SK-N-SH treated with all-trans-retinoic acid at 6 μM for 48 hours (cell line): ENCODE data around the gene BEND7.

Experiments
- ATAC-seq: fragments of 200-7000 bp; cut with Tn5 transposase; 3 replicates; pipeline ENCODE4 v1.9.1; 2020; ENCODE audit warnings: mild to moderate bottlenecking, moderate library complexity
- ARNTL ChIP-seq: fragments of 450-650 bp; formaldehyde crosslinking; IDR thresholded peaks from 2 replicates; pipeline ENCODE4 v1.5.0; 2020; ENCODE audit warnings: low read depth, mild to moderate bottlenecking, moderate library complexity, borderline replicate concordance
- BACH2 ChIP-seq: fragments of 250-450 bp; sonication (Bioruptor Pico); IDR thresholded peaks from 2 replicates; pipeline ENCODE4 v1.9.0; 2021; ENCODE audit warnings: mild to moderate bottlenecking, borderline replicate concordance
- CSRNP3 ChIP-seq: fragments of 250-450 bp; sonication (Bioruptor Pico); IDR thresholded peaks from 2 replicates; pipeline ENCODE4 v1.5.1; 2021; ENCODE audit warnings: mild to moderate bottlenecking, moderate library complexity
- ESRRG ChIP-seq: fragments of 250-450 bp; sonication (Bioruptor Pico); IDR thresholded peaks from 2 replicates; pipeline ENCODE4 v1.6.1; 2021; ENCODE audit warnings: mild to moderate bottlenecking
- GLIS3 ChIP-seq: fragments of 250-450 bp; sonication (Bioruptor Pico); IDR thresholded peaks from 2 replicates; pipeline ENCODE4 v1.5.0; 2020; ENCODE audit warnings: mild to moderate bottlenecking, moderate library complexity
- ISL1 ChIP-seq: fragments of 250-450 bp; sonication (Bioruptor Pico); IDR thresholded peaks from 2 replicates; pipeline ENCODE4 v2.1.2; 2022; ENCODE audit warnings: mild to moderate bottlenecking, moderate library complexity
- OSR1 ChIP-seq: fragments of 250-450 bp; sonication (Bioruptor Pico); IDR thresholded peaks from 2 replicates; pipeline ENCODE4 v1.8.0; 2022; ENCODE audit warnings: moderate library complexity, mild to moderate bottlenecking, inconsistent platforms
- PATZ1 ChIP-seq: fragments of 250-450 bp; sonication (Bioruptor Pico); IDR thresholded peaks from 2 replicates; pipeline ENCODE4 v1.8.0; 2020; ENCODE audit warnings: mild to moderate bottlenecking, moderate library complexity, borderline replicate concordance
- POU6F1 ChIP-seq: fragments of 250-450 bp; sonication (Bioruptor Pico); IDR thresholded peaks from 2 replicates; pipeline ENCODE4 v1.8.0; 2021; ENCODE audit warnings: low read depth, mild to moderate bottlenecking, moderate library complexity, borderline replicate concordance
- PPARA ChIP-seq: fragments of 250-450 bp; sonication (Bioruptor Pico); IDR thresholded peaks from 2 replicates; pipeline ENCODE4 v1.5.0; 2020; ENCODE audit warnings: mild to moderate bottlenecking, borderline replicate concordance
- RARB ChIP-seq: fragments of 250-450 bp; sonication (Bioruptor Pico); IDR thresholded peaks from 2 replicates; pipeline ENCODE4 v1.8.0; 2021; ENCODE audit warnings: mild to moderate bottlenecking, moderate library complexity
- SNAI2 ChIP-seq: fragments of 250-450 bp; sonication (Bioruptor Pico); IDR thresholded peaks from 2 replicates; pipeline ENCODE4 v1.5.0; 2020; ENCODE audit warnings: mild to moderate bottlenecking, moderate library complexity
- TCF4 ChIP-seq: fragments of 250-450 bp; sonication (Bioruptor Pico); IDR thresholded peaks from 2 replicates; pipeline ENCODE4 v1.8.0; 2021; ENCODE audit warnings: mild to moderate bottlenecking, moderate library complexity, borderline replicate concordance
- TOX ChIP-seq: fragments of 250-450 bp; sonication (Bioruptor Pico); IDR thresholded peaks from 2 replicates; pipeline ENCODE4 v1.8.0; 2021; ENCODE audit warnings: mild to moderate bottlenecking, moderate library complexity, borderline replicate concordance
- TSHZ2 ChIP-seq: fragments of 250-450 bp; sonication (Bioruptor Pico); IDR thresholded peaks from 2 replicates; pipeline ENCODE4 v1.5.0; 2020; ENCODE audit warnings: mild to moderate bottlenecking, moderate library complexity
- ZC3H10 ChIP-seq: fragments of 250-450 bp; sonication (Bioruptor Pico); IDR thresholded peaks from 2 replicates; pipeline ENCODE4 v1.5.1; 2021; ENCODE audit warnings: mild to moderate bottlenecking, moderate library complexity
- ZFP30 ChIP-seq: fragments of 450-650 bp; formaldehyde crosslinking; IDR thresholded peaks from 2 replicates; pipeline ENCODE4 v1.5.0; 2022; ENCODE audit warnings: mild to moderate bottlenecking, moderate library complexity
- ZNF565 ChIP-seq: fragments of 450-650 bp; formaldehyde crosslinking; conservative IDR thresholded peaks from 2 replicates; pipeline ENCODE4 v1.5.0; 2020; ENCODE audit warnings: low read depth, mild to moderate bottlenecking, moderate library complexity
- ZNF70 ChIP-seq: fragments of 450-650 bp; formaldehyde crosslinking; IDR thresholded peaks from 2 replicates; pipeline ENCODE4 v1.5.0; 2020; ENCODE audit warnings: mild to moderate bottlenecking, moderate library complexity
- ZNF8 ChIP-seq: fragments of 450-650 bp; formaldehyde crosslinking; IDR thresholded peaks from 2 replicates; pipeline ENCODE4 v1.5.0; 2020; ENCODE audit warnings: mild to moderate bottlenecking, moderate library complexity

BEND7 gene

GRCh38 chr10:13496164-13496563 lies 32.6 kb downstream of the BEND7 start (continued):
- TF ChIP-seq SNAI2 (CRISPR knock-in tag) (no peak), TCF4 (no peak), ESRRG (CRISPR knock-in tag) (no peak)
- TF ChIP-seq, all 23 proteins: peak for 0

- ATAC-seq: no peak
- TF ChIP-seq CSRNP3 (CRISPR knock-in tag) (no peak), POU6F1 (CRISPR knock-in tag) (no peak), ZNF565 (no peak), ZNF70 (no peak), GLIS3 (CRISPR knock-in tag) (no peak), PPARA (CRISPR knock-in tag) (no peak), ISL1 (CRISPR knock-in tag) (no peak), ZFP30 (CRISPR knock-in tag) (no peak), ZNF8 (CRISPR knock-in tag) (no peak), OSR1 (CRISPR knock-in tag) (no peak)
These were observed 36.2 kb downstream of the BEND7 start for GRCh38 chr10:13492493-13493180.

- no peak for TF ChIP-seq TSHZ2 (CRISPR knock-in tag)
- ATAC-seq: no peak
These were observed 37.0 kb downstream of the BEND7 start for GRCh38 chr10:13491747-13492360.

GRCh38 chr10:13490503-13490902 lies 38.3 kb downstream of the BEND7 start:
- no peak for TF ChIP-seq OSR1 (CRISPR knock-in tag)
- no peak for TF ChIP-seq BACH2 (CRISPR knock-in tag)
- no peak for TF ChIP-seq TOX (CRISPR knock-in tag)
- TF ChIP-seq TCF4: no peak
- no peak for TF ChIP-seq ZC3H10 (CRISPR knock-in tag)
- TF ChIP-seq RARB: no peak
- no peak for TF ChIP-seq SNAI2 (CRISPR knock-in tag)
- no peak for TF ChIP-seq TSHZ2 (CRISPR knock-in tag)
- no peak for TF ChIP-seq ISL1 (CRISPR knock-in tag)
- TF ChIP-seq ZFP30 (CRISPR knock-in tag): no peak
- no peak for TF ChIP-seq ESRRG (CRISPR knock-in tag)
- TF ChIP-seq POU6F1 (CRISPR knock-in tag): no peak
- no peak for TF ChIP-seq ZNF565
- TF ChIP-seq ARNTL (CRISPR knock-in tag): no peak
- no peak for TF ChIP-seq PATZ1
- no peak for TF ChIP-seq ZNF8 (CRISPR knock-in tag)
- no peak for TF ChIP-seq CSRNP3 (CRISPR knock-in tag)
- TF ChIP-seq, all 23 proteins: peak for 0
- no peak for ATAC-seq
